Endothelial cell of umbilical vein (primary cell): ENCODE measurements around the gene TNFSF10. TPM values are rescaled to one million over a fixed set of nuclear protein-coding genes. Genes with fewer than 3 reads are reported as not detected.

Experiments used
- BruUV-seq: library from RNA; stranded (reverse); fragments of 400-500 nt; replicated peaks from 2 replicates; lab custom pipeline; 2021; lab: Mats Ljungman, UMichigan
- CTCF ChIA-PET: fragments of 300-600, 350-600 bp; sonication (Branson Sonifier 250); formaldehyde crosslinking; loops from one replicate; lab custom pipeline; 2021; ENCODE audit warnings: antibody characterized with exemption, inconsistent platforms; lab: Charles Lee
- POLR2A ChIA-PET: fragments of 300-600, 350-600 bp; sonication (Branson Sonifier 250); formaldehyde crosslinking; loops from one replicate; lab custom pipeline; 2021; ENCODE audit warnings: antibody characterized with exemption, inconsistent platforms; lab: Charles Lee
- DNase-seq: peaks from one replicate; pipeline ENCODE4 v3.0.0-alpha.2; 2011; ENCODE audit warnings: low read depth, low spot score
- FAIRE-seq: peaks from 2 replicates; lab custom pipeline; 2011; peaks lifted over from hg19 to GRCh38; lab: Jason Lieb, UNC
- H2AFZ ChIP-seq: 2 replicates; pipeline ENCODE4 v1.6.0; 2012; ENCODE audit warnings: low read depth, low read length, control low read depth, inconsistent platforms
- H3K27ac ChIP-seq: 2 replicates; pipeline ENCODE4 v1.5.1; 2011; ENCODE audit warnings: low read depth, mild to moderate bottlenecking, control low read depth, low read length, moderate library complexity; ENCODE audit not compliant: insufficient read depth
- H3K27me3 ChIP-seq, 2 experiments: 2 replicates each; pipeline versions ENCODE4 v1.6.0 to v1.6.1; 2011; ENCODE audit warnings: low read length in 2 of 2, mixed read lengths in 1 of 2; ENCODE audit not compliant: control insufficient read depth in 2 of 2, insufficient read depth in 2 of 2
- H3K36me3 ChIP-seq, 2 experiments: 2 replicates in 1 of 2; 3 replicates in 1 of 2; pipeline ENCODE4 v1.5.1; 2011; ENCODE audit warnings: low read length in 2 of 2, mild to moderate bottlenecking in 1 of 2, moderate library complexity in 1 of 2; ENCODE audit not compliant: control insufficient read depth in 2 of 2, insufficient read depth in 2 of 2; ENCODE audit errors: extremely low read depth in 1 of 2
- H3K4me1 ChIP-seq: 3 replicates; pipeline ENCODE4 v1.5.1; 2011; ENCODE audit warnings: mild to moderate bottlenecking, low read length; ENCODE audit not compliant: control insufficient read depth, insufficient read depth; ENCODE audit errors: extremely low read depth
- H3K4me2 ChIP-seq: 2 replicates; pipeline ENCODE4 v1.6.1; 2011; ENCODE audit warnings: low read length, control low read depth, mixed read lengths; ENCODE audit not compliant: insufficient read depth
- H3K4me3 ChIP-seq, 3 experiments: fragments of 200-600 bp in 1 of 3; sonication (generic), shearing (Covaris generic) in 1 of 3; replicated peaks in 1 of 3; 2 replicates each; pipeline ENCODE4 v1.5.1; 2011 to 2016; ENCODE audit warnings: control low read depth in 3 of 3, low read length in 3 of 3, mild to moderate bottlenecking in 2 of 3, inconsistent platforms in 1 of 3, low read depth in 1 of 3, moderate library complexity in 1 of 3; ENCODE audit not compliant: insufficient read depth in 1 of 3
- H3K79me2 ChIP-seq: 2 replicates; pipeline ENCODE4 v1.6.0; 2012; ENCODE audit warnings: low read length, inconsistent platforms; ENCODE audit not compliant: control insufficient read depth, insufficient read depth
- H3K9ac ChIP-seq: replicated peaks from 2 replicates; pipeline ENCODE3; 2011; ENCODE audit warnings: low read length, control low read depth; ENCODE audit not compliant: insufficient read depth; ENCODE audit errors: extremely low read depth
- H3K9me1 ChIP-seq: replicated peaks from 3 replicates; pipeline ENCODE4 v1.6.0; 2011; ENCODE audit warnings: mild to moderate bottlenecking, low read length; ENCODE audit not compliant: control insufficient read depth, insufficient read depth; ENCODE audit errors: extremely low read depth
- H3K9me3 ChIP-seq: replicated peaks from 2 replicates; pipeline ENCODE4 v1.5.1; 2012; ENCODE audit warnings: low read length, inconsistent platforms; ENCODE audit not compliant: control insufficient read depth, insufficient read depth
- H4K20me1 ChIP-seq: replicated peaks from 2 replicates; pipeline ENCODE3; 2011; ENCODE audit warnings: mild to moderate bottlenecking, low read length; ENCODE audit not compliant: control insufficient read depth, insufficient read depth; ENCODE audit errors: extremely low read depth
- CTCF ChIP-seq, 2 donors: IDR thresholded peaks; 1 replicate in 1 of 2; 2 replicates in 1 of 2; pipeline ENCODE4 v1.5.1; 2011; ENCODE audit warnings: low read length in 2 of 2, mild to moderate bottlenecking in 2 of 2, moderate library complexity in 2 of 2, control low read depth in 1 of 2, inconsistent platforms in 1 of 2, low read depth in 1 of 2; ENCODE audit not compliant: insufficient read depth in 1 of 2; ENCODE audit errors: extremely low read depth in 1 of 2
- EZH2 ChIP-seq: IDR thresholded peaks from 2 replicates; pipeline ENCODE4 v1.6.1; 2012; ENCODE audit warnings: borderline replicate concordance, low read depth, mild to moderate bottlenecking, moderate library complexity, low read length, inconsistent platforms; ENCODE audit not compliant: severe bottlenecking
- FOS ChIP-seq: IDR thresholded peaks from 2 replicates; pipeline ENCODE4 v1.6.1; 2011; ENCODE audit warnings: mild to moderate bottlenecking, low read length, moderate library complexity, borderline replicate concordance; ENCODE audit not compliant: insufficient read depth
- GATA2 ChIP-seq: IDR thresholded peaks from 2 replicates; pipeline ENCODE4 v1.7.0; 2011; ENCODE audit warnings: low read depth, mild to moderate bottlenecking, moderate library complexity, mixed read lengths, low read length; ENCODE audit not compliant: insufficient read length, insufficient read depth
- JUN ChIP-seq: IDR thresholded peaks from 2 replicates; pipeline ENCODE4 v1.6.1; 2011; ENCODE audit warnings: borderline replicate concordance, low read depth; ENCODE audit not compliant: insufficient read length, insufficient read depth
- MAX ChIP-seq: IDR thresholded peaks from 2 replicates; pipeline ENCODE4 v1.6.1; 2011; ENCODE audit not compliant: insufficient read depth, insufficient read length
- MYC ChIP-seq: IDR thresholded peaks from one replicate; pipeline ENCODE4 v1.6.1; 2011; ENCODE audit warnings: mild to moderate bottlenecking, low read depth, low read length
- POLR2A ChIP-seq: IDR thresholded peaks from 2 replicates; pipeline ENCODE4 v1.6.1; 2012; ENCODE audit warnings: low read depth, mild to moderate bottlenecking, control low read depth, low read length
- POLR2AphosphoS5 ChIP-seq: IDR thresholded peaks from 2 replicates; pipeline ENCODE4 v1.6.1; 2012; ENCODE audit warnings: low read depth, mild to moderate bottlenecking, control low read depth, low read length, moderate library complexity; ENCODE audit not compliant: insufficient read depth
- dilution Hi-C: fragments of 300-500 bp; cut with MboI; formaldehyde crosslinking; loops from one replicate; pipeline ENCODE4 v1.15.0; 2019; ENCODE audit warnings: low sequenced_read_pairs; ENCODE audit not compliant: extremely low pct_ligation_motif_present
- intact Hi-C: fragments of 100-400 bp; cut with micrococcal nuclease; formaldehyde crosslinking; loops from one replicate; pipeline ENCODE4 v1.10.0; 2022
- polyA plus RNA-seq, 4 experiments: library from polyadenylated mRNA; depleted of rRNA in 3 of 4; stranded (reverse) in 3 of 4; unstranded in 1 of 4; fragments of >200 nt; gene quantifications; 2 replicates each; pipeline versions ENCODE4 v1.2.1 to v1.2.3, GENCODE V29; 2011 to 2012; ENCODE audit warnings: missing spikeins in 1 of 4
- total RNA-seq: library from RNA; stranded (reverse); gene quantifications from 2 replicates; pipeline ENCODE4 v1.2.3, GENCODE V29; 2021

TNFSF10 gene
- total and polyA plus RNA-seq, 2 donors (not counting 3 experiments of a cell fraction or from before 2014, with no cell fraction given), result 31.2 to 55.0 TPM

- no peak for TF ChIP-seq EZH2
- no peak for TF ChIP-seq JUN
- TF ChIP-seq FOS, result no peak
- no peak for TF ChIP-seq MYC
- no peak for TF ChIP-seq POLR2A
- TF ChIP-seq MAX, result no peak
- TF ChIP-seq GATA2, result no peak
- no peak for TF ChIP-seq CTCF (IDR thresholded peaks at IDR 0.05; ENCODE audit: extremely low read depth in 1 of 2, insufficient read depth in 1 of 2, low read depth in 1 of 2, low read length in 2 of 2)
- no peak for TF ChIP-seq POLR2AphosphoS5
Observed at GRCh38 chr3:172464306-172464705, 58.9 kb downstream of the TNFSF10 start.

More at GRCh38 chr3:172464306-172464705, 58.9 kb downstream of the TNFSF10 start:
- DNase-seq (no peak), FAIRE-seq (no peak)
- dilution Hi-C loops (no loop called here), intact Hi-C loops (no loop called here)
- Histone ChIP-seq H2AFZ (no peak overlapping the region), H3K4me1 (peaks cover 20% of the 10 kb centered on the region), H3K27me3 (no peaks in the 10 kb centered on the region), H3K79me2 (no peaks in the 10 kb centered on the region), H3K9me3 (no peaks in the 10 kb centered on the region), H3K4me3 (no peak overlapping the region), H3K27ac (no peak overlapping the region), H4K20me1 (no peaks in the 10 kb centered on the region), H3K9me1 (no peaks in the 10 kb centered on the region), H3K36me3 (no peaks in the 10 kb centered on the region), H3K4me2 (no peak overlapping the region), H3K9ac (no peak overlapping the region)
- ChIA-PET CTCF (no interaction called here), POLR2A (no interaction called here)
- BruUV-seq, result no TSS peak
